NB4 (cell line): ENCODE data around the gene EMC8.
"Not testable (repeated sequence)": the region's sequence is repeated elsewhere in the genome, so short reads cannot be mapped to it uniquely, and the experiment has no call there.

Source experiments
- DNase-seq: peaks from one replicate; pipeline ENCODE4 v3.0.0; 2010; ENCODE audit warnings: low read depth
- H3K4me3 ChIP-seq: one replicate; pipeline ENCODE4 v1.5.1; 2011; ENCODE audit warnings: mild to moderate bottlenecking, low read depth, low read length, moderate library complexity
- MAX ChIP-seq: IDR thresholded peaks from 2 replicates; pipeline ENCODE4 v1.6.1; 2011; ENCODE audit warnings: low read depth, low read length
- MYC ChIP-seq: IDR thresholded peaks from 2 replicates; pipeline ENCODE4 v1.6.1; 2011; ENCODE audit warnings: low read depth, low read length
- POLR2A ChIP-seq: IDR thresholded peaks from 2 replicates; pipeline ENCODE4 v1.6.1; 2011; ENCODE audit warnings: mild to moderate bottlenecking; ENCODE audit not compliant: insufficient read length; ENCODE audit errors: extremely low read depth
- TF ChIP-seq, protein P1 (sequence below): IDR thresholded peaks from one replicate; pipeline ENCODE4 v1.5.1; 2012; ENCODE audit warnings: low read depth, low read length

The EMC8 gene

GRCh38 chr16:85812811-85813700, 13.7 kb upstream of the EMC8 start:
- TF ChIP-seq POLR2A: no peak
- TF ChIP-seq, protein P1, sequence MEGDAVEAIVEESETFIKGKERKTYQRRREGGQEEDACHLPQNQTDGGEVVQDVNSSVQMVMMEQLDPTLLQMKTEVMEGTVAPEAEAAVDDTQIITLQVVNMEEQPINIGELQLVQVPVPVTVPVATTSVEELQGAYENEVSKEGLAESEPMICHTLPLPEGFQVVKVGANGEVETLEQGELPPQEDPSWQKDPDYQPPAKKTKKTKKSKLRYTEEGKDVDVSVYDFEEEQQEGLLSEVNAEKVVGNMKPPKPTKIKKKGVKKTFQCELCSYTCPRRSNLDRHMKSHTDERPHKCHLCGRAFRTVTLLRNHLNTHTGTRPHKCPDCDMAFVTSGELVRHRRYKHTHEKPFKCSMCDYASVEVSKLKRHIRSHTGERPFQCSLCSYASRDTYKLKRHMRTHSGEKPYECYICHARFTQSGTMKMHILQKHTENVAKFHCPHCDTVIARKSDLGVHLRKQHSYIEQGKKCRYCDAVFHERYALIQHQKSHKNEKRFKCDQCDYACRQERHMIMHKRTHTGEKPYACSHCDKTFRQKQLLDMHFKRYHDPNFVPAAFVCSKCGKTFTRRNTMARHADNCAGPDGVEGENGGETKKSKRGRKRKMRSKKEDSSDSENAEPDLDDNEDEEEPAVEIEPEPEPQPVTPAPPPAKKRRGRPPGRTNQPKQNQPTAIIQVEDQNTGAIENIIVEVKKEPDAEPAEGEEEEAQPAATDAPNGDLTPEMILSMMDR: no peak
- TF ChIP-seq MYC: no peak
- TF ChIP-seq MAX: no peak
- no peak overlapping the region for H3K4me3 ChIP-seq
- no peak for DNase-seq

- DNase-seq: no peak
- H3K4me3 ChIP-seq: no peak overlapping the region
- TF ChIP-seq, protein P1: no peak
- no peak for TF ChIP-seq MYC
- no peak for TF ChIP-seq POLR2A
These were observed 12.9 kb upstream of the EMC8 start for GRCh38 chr16:85812031-85812807.

- TF ChIP-seq, protein P1: no peak
- TF ChIP-seq MYC: no peak
- no peak for TF ChIP-seq MAX
- TF ChIP-seq POLR2A: no peak
- H3K4me3 ChIP-seq: no peak overlapping the region
- DNase-seq: no peak
These were observed 11.4 kb upstream of the EMC8 start for GRCh38 chr16:85810742-85811115.

DNA sequence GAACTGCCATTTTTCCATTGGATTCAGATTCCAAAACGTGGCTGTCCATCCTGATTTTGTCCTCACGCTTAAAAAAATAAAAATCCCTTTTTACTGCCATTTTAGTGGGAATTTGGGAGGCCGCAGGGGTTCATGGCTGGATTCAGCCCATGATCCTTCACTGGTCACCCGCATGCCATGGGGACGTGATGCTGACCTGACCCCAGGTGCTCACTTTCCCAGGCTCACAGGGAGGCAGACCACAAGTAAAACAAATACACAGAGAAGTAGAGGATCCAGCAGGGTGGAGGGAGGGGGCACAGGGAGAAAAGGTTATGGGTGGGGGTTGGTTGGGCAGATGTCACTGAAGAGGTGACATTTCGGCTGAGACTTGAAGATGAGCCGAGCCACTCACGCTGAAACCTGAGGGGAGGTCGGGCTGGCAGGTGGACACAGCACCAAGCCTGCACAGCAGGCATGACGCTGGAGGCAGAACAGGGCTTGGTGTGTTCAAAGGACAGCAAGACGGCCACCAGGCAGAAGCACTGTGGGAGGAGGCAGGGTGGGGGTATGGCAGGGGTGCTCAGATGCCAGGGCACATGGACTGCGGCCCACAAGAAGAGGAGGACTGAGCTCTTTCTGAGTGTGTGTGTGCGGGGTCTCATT, 10.9 kb upstream of the EMC8 start:
- TF ChIP-seq MAX: no peak
- TF ChIP-seq MYC: no peak
- no peak for DNase-seq
- H3K4me3 ChIP-seq: no peak overlapping the region

- TF ChIP-seq, protein P1: no peak
- TF ChIP-seq MYC (no peak), MAX (no peak), POLR2A (no peak)
- no peak for DNase-seq
- H3K4me3 ChIP-seq: no peak overlapping the region
These were observed 10.3 kb upstream of the EMC8 start for GRCh38 chr16:85809645-85810044.

- TF ChIP-seq POLR2A (no peak), MYC (no peak), MAX (no peak)
- TF ChIP-seq, protein P1: no peak
- no peak overlapping the region for H3K4me3 ChIP-seq
- DNase-seq: no peak
These were observed 9.6 kb upstream of the EMC8 start for GRCh38 chr16:85808926-85809325.

GRCh38 chr16:85808104-85808503, 8.8 kb upstream of the EMC8 start:
- not testable (repeated sequence) for DNase-seq, H3K4me3 ChIP-seq

DNA sequence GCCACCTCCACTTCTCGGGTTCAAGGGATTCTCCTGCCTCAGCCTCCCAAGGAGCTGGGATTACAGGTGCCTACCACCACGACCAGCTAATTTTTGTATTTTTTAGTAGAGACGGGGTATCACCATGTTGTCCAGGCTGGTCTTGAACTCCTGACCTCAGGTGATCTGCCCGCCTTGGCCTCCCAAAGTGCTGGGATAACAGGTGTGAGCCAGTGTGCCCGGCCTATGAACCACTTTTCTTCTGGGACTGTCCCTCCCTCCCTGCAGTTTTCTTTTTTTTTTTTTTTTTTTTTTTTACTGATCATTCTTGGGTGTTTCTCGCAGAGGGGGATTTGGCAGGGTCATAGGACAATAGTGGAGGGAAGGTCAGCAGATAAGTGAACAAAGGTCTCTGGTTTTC, 8.0 kb upstream of the EMC8 start:
- H3K4me3 ChIP-seq, DNase-seq: not testable (repeated sequence)
